Measurements from ENCODE around the gene RUNX1.

DNA sequence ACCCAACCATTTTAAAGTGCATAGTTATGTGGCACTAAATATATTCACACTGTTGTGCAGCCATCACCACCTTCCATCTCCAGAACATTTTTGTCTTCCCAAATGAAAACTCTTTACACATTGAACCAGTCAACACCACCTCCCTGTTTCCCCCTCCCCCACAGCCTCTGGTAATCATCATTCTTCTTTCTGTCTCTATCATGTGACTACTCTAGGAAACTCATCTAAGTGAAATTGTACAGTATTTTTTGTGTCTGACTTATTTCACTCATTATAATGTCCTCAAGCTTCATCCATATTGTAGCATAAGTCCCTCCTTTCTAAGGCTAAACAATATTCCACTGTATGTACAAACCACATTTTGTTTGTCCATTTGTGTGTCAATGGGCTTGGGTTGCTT lies 128.0 kb downstream of the RUNX1 start:
- TF ChIP-seq POLR2A (IDR thresholded peaks at IDR 0.05) = no peak
- TF ChIP-seq, protein P1, sequence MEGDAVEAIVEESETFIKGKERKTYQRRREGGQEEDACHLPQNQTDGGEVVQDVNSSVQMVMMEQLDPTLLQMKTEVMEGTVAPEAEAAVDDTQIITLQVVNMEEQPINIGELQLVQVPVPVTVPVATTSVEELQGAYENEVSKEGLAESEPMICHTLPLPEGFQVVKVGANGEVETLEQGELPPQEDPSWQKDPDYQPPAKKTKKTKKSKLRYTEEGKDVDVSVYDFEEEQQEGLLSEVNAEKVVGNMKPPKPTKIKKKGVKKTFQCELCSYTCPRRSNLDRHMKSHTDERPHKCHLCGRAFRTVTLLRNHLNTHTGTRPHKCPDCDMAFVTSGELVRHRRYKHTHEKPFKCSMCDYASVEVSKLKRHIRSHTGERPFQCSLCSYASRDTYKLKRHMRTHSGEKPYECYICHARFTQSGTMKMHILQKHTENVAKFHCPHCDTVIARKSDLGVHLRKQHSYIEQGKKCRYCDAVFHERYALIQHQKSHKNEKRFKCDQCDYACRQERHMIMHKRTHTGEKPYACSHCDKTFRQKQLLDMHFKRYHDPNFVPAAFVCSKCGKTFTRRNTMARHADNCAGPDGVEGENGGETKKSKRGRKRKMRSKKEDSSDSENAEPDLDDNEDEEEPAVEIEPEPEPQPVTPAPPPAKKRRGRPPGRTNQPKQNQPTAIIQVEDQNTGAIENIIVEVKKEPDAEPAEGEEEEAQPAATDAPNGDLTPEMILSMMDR (IDR thresholded peaks at IDR 0.05) = no peak

Data from right lobe of liver (tissue), 4 donors.